NOMO-1 treated with DMSO at 0.1 percent for 48 hours (cell line): ENCODE measurements around the gene RABGAP1.
A peak's percentile ranks its signal among the peaks of the same experiment; 100 is the strongest.

Source experiments
- DNase-seq: peaks from one replicate; lab custom pipeline; 2025; ENCODE audit not compliant: unreplicated experiment; lab: John Stamatoyannopoulos, UW

RABGAP1 gene

GRCh38 chr9:123007269-123007668 lies 66.4 kb downstream of the RABGAP1 start:
- DNase-seq, result no peak

- DNase-seq, result no peak
Measured at GRCh38 chr9:123008909-123009308, 68.1 kb downstream of the RABGAP1 start.

- DNase-seq, result no peak
Measured at GRCh38 chr9:123011380-123011779, 70.6 kb downstream of the RABGAP1 start.

- DNase-seq, result no peak
Measured at GRCh38 chr9:123011878-123012528, 71.2 kb downstream of the RABGAP1 start.

- no peak for DNase-seq
Measured at GRCh38 chr9:123016631-123017030, 75.8 kb downstream of the RABGAP1 start.

- no peak for DNase-seq
Measured at GRCh38 chr9:123020796-123021195, 80.0 kb downstream of the RABGAP1 start.

- DNase-seq, result no peak
Measured at GRCh38 chr9:123026425-123026824, 85.6 kb downstream of the RABGAP1 start.

- DNase-seq, result peak; percentile 45
Measured at GRCh38 chr9:123027517-123027916, 86.7 kb downstream of the RABGAP1 start.

- DNase-seq, result no peak
Measured at GRCh38 chr9:123028136-123028535, 87.3 kb downstream of the RABGAP1 start.

- no peak for DNase-seq
Measured at GRCh38 chr9:123028973-123029372, 88.2 kb downstream of the RABGAP1 start.

- DNase-seq, result no peak
Measured at GRCh38 chr9:123031963-123032362, 91.1 kb downstream of the RABGAP1 start.

- DNase-seq, result no peak
Measured at GRCh38 chr9:123033352-123033751, 92.5 kb downstream of the RABGAP1 start, which contains the start of gene GPR21. TSS of gene GPR21 (plus strand) at chr9:123033667. CDS start at chr9:123034567, 900 bp downstream.

GRCh38 chr9:123033864-123034601 lies 93.2 kb downstream of the RABGAP1 start:
- DNase-seq, result no peak

GRCh38 chr9:123034881-123035510 lies 94.2 kb downstream of the RABGAP1 start:
- no peak for DNase-seq

GRCh38 chr9:123035791-123036190 lies 95.0 kb downstream of the RABGAP1 start:
- no peak for DNase-seq

- no peak for DNase-seq
Measured at GRCh38 chr9:123036893-123037545, 96.2 kb downstream of the RABGAP1 start.

- DNase-seq, result no peak
Measured at GRCh38 chr9:123039617-123040219, 98.9 kb downstream of the RABGAP1 start.

- DNase-seq, result no peak
Measured at GRCh38 chr9:123040801-123041200, 100.0 kb downstream of the RABGAP1 start.

- no peak for DNase-seq
Measured at GRCh38 chr9:123041489-123041888, 100.7 kb downstream of the RABGAP1 start.

- DNase-seq, result no peak
Measured at GRCh38 chr9:123043081-123043939, 102.5 kb downstream of the RABGAP1 start.
